ENCODE results near the gene PTER.

The PTER gene

GRCh38 chr10:16401416-16401815 is 35.4 kb upstream of the PTER start:
- Histone ChIP-seq H3K4me3 (replicated peaks; ENCODE audit: insufficient read depth, low read length) (no peak overlapping the region), H3K27ac (replicated peaks) (no peak overlapping the region), H3K27me3 (ENCODE audit: insufficient read depth, poor library complexity, severe bottlenecking) (no peaks in the 10 kb centered on the region)
- DNase-seq (ENCODE audit: low read depth in 1 of 2, low spot score in 1 of 2) = no peak
- TF ChIP-seq GABPA (IDR thresholded peaks at IDR 0.05; ENCODE audit: low read depth) = no peak
- no peak for TF ChIP-seq REST (IDR thresholded peaks at IDR 0.05; ENCODE audit: insufficient replicate concordance, low read depth)
- TF ChIP-seq POLR2AphosphoS5 (IDR thresholded peaks at IDR 0.05; ENCODE audit: low read depth) = no peak
- no peak for TF ChIP-seq CTCF (IDR thresholded peaks at IDR 0.05; ENCODE audit: insufficient read depth, low read length)
- TF ChIP-seq SPI1 (IDR thresholded peaks at IDR 0.05; ENCODE audit: borderline replicate concordance, low read depth) = no peak

DNA sequence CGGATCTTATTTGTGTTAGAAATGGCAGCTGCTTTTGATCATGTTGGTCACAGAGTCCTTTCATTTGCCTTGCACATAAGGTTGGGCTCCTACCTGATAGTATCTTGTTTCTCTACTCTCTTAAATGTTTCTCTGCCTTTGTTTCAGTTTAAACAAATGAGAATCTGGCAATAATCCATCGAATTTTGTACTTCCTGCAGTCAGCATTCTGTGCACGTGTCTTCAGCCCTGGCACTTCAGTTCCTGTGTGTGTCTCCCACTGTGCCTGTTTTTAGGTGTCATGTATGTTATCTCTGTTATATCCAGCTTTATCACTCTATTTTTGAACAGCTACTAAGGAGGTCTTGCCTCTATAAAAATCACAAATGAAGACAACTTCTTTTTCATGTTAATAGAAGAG is 28.4 kb upstream of the PTER start:
- no peak for DNase-seq (ENCODE audit: low read depth in 1 of 2, low spot score in 1 of 2)
- Histone ChIP-seq H3K27me3 (ENCODE audit: insufficient read depth, poor library complexity, severe bottlenecking) (no peaks in the 10 kb centered on the region), H3K27ac (replicated peaks) (no peak overlapping the region), H3K4me3 (replicated peaks; ENCODE audit: insufficient read depth, low read length) (no peak overlapping the region)
- TF ChIP-seq CTCF (IDR thresholded peaks at IDR 0.05; ENCODE audit: insufficient read depth, low read length) = no peak
- no peak for TF ChIP-seq POLR2AphosphoS5 (IDR thresholded peaks at IDR 0.05; ENCODE audit: low read depth)
- TF ChIP-seq GABPA (IDR thresholded peaks at IDR 0.05; ENCODE audit: low read depth) = no peak
- TF ChIP-seq SPI1 (IDR thresholded peaks at IDR 0.05; ENCODE audit: borderline replicate concordance, low read depth) = no peak
- no peak for TF ChIP-seq REST (IDR thresholded peaks at IDR 0.05; ENCODE audit: insufficient replicate concordance, low read depth)

DNA sequence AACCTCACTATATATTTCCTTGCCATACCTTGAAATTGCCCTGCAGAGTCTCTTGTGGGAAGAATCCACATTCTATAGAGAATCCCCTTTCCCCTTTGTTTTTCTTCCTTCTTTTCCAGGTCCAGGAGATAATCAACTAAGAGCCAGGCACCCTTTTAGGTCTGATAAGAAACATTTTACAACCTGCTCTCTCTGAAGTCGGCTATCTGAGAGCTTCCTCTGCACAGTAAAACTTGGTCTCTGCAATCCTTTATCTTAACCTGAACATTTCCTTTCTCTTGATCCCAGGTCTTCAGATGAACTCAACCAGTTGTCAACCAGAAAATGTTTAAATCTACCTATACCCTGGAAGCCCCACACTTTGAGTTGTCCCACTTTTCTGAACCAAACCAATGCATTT is 19.5 kb upstream of the PTER start:
- DNase-seq (ENCODE audit: low read depth in 1 of 2, low spot score in 1 of 2) = no peak
- H3K4me3 ChIP-seq (replicated peaks; ENCODE audit: insufficient read depth, low read length) = no peak overlapping the region
- TF ChIP-seq REST (IDR thresholded peaks at IDR 0.05; ENCODE audit: insufficient replicate concordance, low read depth) (no peak), GABPA (IDR thresholded peaks at IDR 0.05; ENCODE audit: low read depth) (no peak), CTCF (IDR thresholded peaks at IDR 0.05; ENCODE audit: insufficient read depth, low read length) (no peak), POLR2AphosphoS5 (IDR thresholded peaks at IDR 0.05; ENCODE audit: low read depth) (no peak), SPI1 (IDR thresholded peaks at IDR 0.05; ENCODE audit: borderline replicate concordance, low read depth) (no peak)
- H3K27ac ChIP-seq (replicated peaks) = no peak overlapping the region
- H3K27me3 ChIP-seq (ENCODE audit: insufficient read depth, poor library complexity, severe bottlenecking) = no peaks in the 10 kb centered on the region
